Osteoblast (primary cell): ENCODE results near the gene OPA3. TPM values are rescaled to one million over a fixed set of nuclear protein-coding genes. Genes with fewer than 3 reads are reported as not detected.

Source experiments
- DNase-seq: peaks from one replicate; pipeline ENCODE4 v3.0.0; 2011; ENCODE audit warnings: low spot score, mixed read lengths; ENCODE audit not compliant: insufficient read length; ENCODE audit errors: missing footprints
- H2AFZ ChIP-seq: 2 replicates; pipeline ENCODE4 v1.6.0; 2011; ENCODE audit warnings: mild to moderate bottlenecking, low read length
- H3K27ac ChIP-seq: 2 replicates; pipeline ENCODE4 v1.5.1; 2011; ENCODE audit warnings: mild to moderate bottlenecking, low read depth, low read length, moderate library complexity
- H3K27me3 ChIP-seq: 2 replicates; pipeline ENCODE4 v1.6.0; 2012; ENCODE audit warnings: mild to moderate bottlenecking, control low read depth, inconsistent platforms, low read length, moderate library complexity; ENCODE audit not compliant: insufficient read depth
- H3K36me3 ChIP-seq: 2 replicates; pipeline ENCODE4 v1.5.1; 2011; ENCODE audit warnings: mild to moderate bottlenecking, low read length, control low read depth, moderate library complexity; ENCODE audit not compliant: insufficient read depth
- H3K4me1 ChIP-seq: 2 replicates; pipeline ENCODE4 v1.5.1; 2011; ENCODE audit warnings: mild to moderate bottlenecking, low read length, control low read depth, moderate library complexity; ENCODE audit not compliant: insufficient read depth
- H3K4me2 ChIP-seq: 2 replicates; pipeline ENCODE4 v1.6.0; 2011; ENCODE audit warnings: mild to moderate bottlenecking, low read length; ENCODE audit not compliant: insufficient read depth
- H3K4me3 ChIP-seq: fragments of 200-600 bp; sonication (generic); 3 replicates; pipeline ENCODE4 v1.5.1; 2012; ENCODE audit warnings: mild to moderate bottlenecking, low read length, inconsistent platforms; ENCODE audit not compliant: insufficient read depth
- H3K79me2 ChIP-seq: 2 replicates; pipeline ENCODE4 v1.6.0; 2012; ENCODE audit warnings: mild to moderate bottlenecking, low read length, control low read depth, inconsistent platforms; ENCODE audit not compliant: insufficient read depth
- H3K9me3 ChIP-seq: 2 replicates; pipeline ENCODE4 v1.5.1; 2011; ENCODE audit warnings: low read depth, low read length, control low read depth
- H4K20me1 ChIP-seq: 2 replicates; pipeline ENCODE4 v1.6.0; 2012; ENCODE audit warnings: mild to moderate bottlenecking, low read length, control low read depth; ENCODE audit not compliant: insufficient read depth
- CTCF ChIP-seq: IDR thresholded peaks from 2 replicates; pipeline ENCODE4 v1.5.1; 2011; ENCODE audit warnings: mild to moderate bottlenecking, low read depth, low read length, moderate library complexity; ENCODE audit errors: extremely low read depth
- total RNA-seq: library from RNA; depleted of rRNA; stranded (reverse); fragments of >200 nt; gene quantifications from 2 replicates; pipeline ENCODE4 v1.2.3, GENCODE V29; 2012

The OPA3 gene
- total RNA-seq, 1 donor, result 7.6 TPM

GRCh38 chr19:45485305-45486077 lies 99.1 kb downstream of the OPA3 start:
- no peaks in the 10 kb centered on the region for H3K36me3 ChIP-seq
- peak overlapping the region; percentile 78 for H3K4me3 ChIP-seq
- peak overlapping the region; percentile 83 for H3K4me2 ChIP-seq
- no peak overlapping the region for H3K27ac ChIP-seq
- no peaks in the 10 kb centered on the region for H3K4me1 ChIP-seq
- no peaks in the 10 kb centered on the region for H4K20me1 ChIP-seq
- no peaks in the 10 kb centered on the region for H3K27me3 ChIP-seq
- TF ChIP-seq CTCF, result peak; percentile 73
- peak; percentile 97 for DNase-seq
- peak overlapping the region; percentile 87 for H2AFZ ChIP-seq
- H3K9me3 ChIP-seq, result no peaks in the 10 kb centered on the region
- H3K79me2 ChIP-seq, result no peaks in the 10 kb centered on the region

- no peaks in the 10 kb centered on the region for H3K36me3 ChIP-seq
- no peak overlapping the region for H3K4me3 ChIP-seq
- H3K79me2 ChIP-seq, result no peaks in the 10 kb centered on the region
- no peaks in the 10 kb centered on the region for H4K20me1 ChIP-seq
- no peak overlapping the region for H2AFZ ChIP-seq
- H3K27ac ChIP-seq, result no peak overlapping the region
- no peaks in the 10 kb centered on the region for H3K4me1 ChIP-seq
- no peaks in the 10 kb centered on the region for H3K9me3 ChIP-seq
- no peak for TF ChIP-seq CTCF
- no peak for DNase-seq
- H3K27me3 ChIP-seq, result no peaks in the 10 kb centered on the region
- no peak overlapping the region for H3K4me2 ChIP-seq
Observed at GRCh38 chr19:45484273-45484945, 100.2 kb downstream of the OPA3 start.

GRCh38 chr19:45483033-45483432 lies 101.6 kb downstream of the OPA3 start:
- Histone ChIP-seq H3K27ac (no peak overlapping the region), H3K27me3 (no peaks in the 10 kb centered on the region), H3K4me3 (no peak overlapping the region), H3K4me1 (peaks cover under 1% of the 10 kb centered on the region), H4K20me1 (no peaks in the 10 kb centered on the region), H3K79me2 (no peaks in the 10 kb centered on the region), H3K36me3 (no peaks in the 10 kb centered on the region), H2AFZ (no peak overlapping the region), H3K9me3 (no peaks in the 10 kb centered on the region), H3K4me2 (no peak overlapping the region)
- no peak for DNase-seq
- TF ChIP-seq CTCF, result no peak
